Left colon (tissue), 2 donors: ENCODE measurements around the gene BMERB1. TPM values are rescaled to one million over a fixed set of nuclear protein-coding genes. Genes with fewer than 3 reads are reported as not detected.

Experiments used
- ATAC-seq: fragments of 200-7000 bp; cut with Tn5 transposase; one replicate; pipeline ENCODE4 v1.9.1; 2020; ENCODE audit warnings: mild to moderate bottlenecking, moderate library complexity
- DNase-seq, 2 donors: peaks; one replicate each; pipeline ENCODE4 v3.0.0-alpha.2; 2020
- intact Hi-C, 2 donors: fragments of 100-400 bp; cut with DNase I in 1 of 2; cut with micrococcal nuclease in 1 of 2; formaldehyde crosslinking; loops; one replicate each; pipeline versions ENCODE4 v1.11.2 to v1.14.0; 2022; cut with DNase I, micrococcal nuclease
- total RNA-seq, 2 donors: library from RNA; stranded (reverse); fragmentation: NEBNext Ultra II Directional; extraction: Animal tissue kit (Norgen Biotek cat#: 25700); gene quantifications; one replicate each; pipeline ENCODE4 v1.2.1, GENCODE V29; 2021
- donor health status: DM: no; HTN: no; CAD: no.
- donor health status: DM: yes; HTN: yes; CAD: no.

BMERB1 gene
- total RNA-seq, 2 donors from 2014 or later, result 5.3 to 10.3 TPM

GRCh38 chr16:15511759-15512487, 77.5 kb downstream of the BMERB1 start:
- ATAC-seq (no peak), DNase-seq (no peak)
- intact Hi-C loops, result no loop called here

- DNase-seq (no peak), ATAC-seq (no peak)
- intact Hi-C loops, result no loop called here
These were observed 78.8 kb downstream of the BMERB1 start for GRCh38 chr16:15513156-15513555.

- ATAC-seq (no peak), DNase-seq (no peak)
- intact Hi-C loops, result no loop called here
These were observed 81.6 kb downstream of the BMERB1 start for GRCh38 chr16:15515992-15516391.

- ATAC-seq (no peak), DNase-seq (no peak)
- intact Hi-C loops, result no loop called here
These were observed 82.2 kb downstream of the BMERB1 start for GRCh38 chr16:15516609-15517008.

GRCh38 chr16:15517743-15518377, 83.5 kb downstream of the BMERB1 start:
- DNase-seq (no peak), ATAC-seq (no peak)
- intact Hi-C loops, result no loop called here

GRCh38 chr16:15518381-15519351, 84.3 kb downstream of the BMERB1 start:
- ATAC-seq, result no peak
- DNase-seq, result peak in 1 of 2 donors; percentile 33

GRCh38 chr16:15519790-15520189, 85.4 kb downstream of the BMERB1 start:
- intact Hi-C loops, result no loop called here
- DNase-seq (no peak), ATAC-seq (no peak)

More at GRCh38 chr16:15518381-15519351, 84.3 kb downstream of the BMERB1 start:
- intact Hi-C loops, result no loop called here

GRCh38 chr16:15521390-15521757, 87.0 kb downstream of the BMERB1 start:
- intact Hi-C loops, result no loop called here
- DNase-seq (no peak), ATAC-seq (no peak)

GRCh38 chr16:15521758-15522509, 87.5 kb downstream of the BMERB1 start:
- ATAC-seq (no peak), DNase-seq (no peak)
- intact Hi-C loops, result no loop called here

- peak; percentile 50 to 62 for DNase-seq
- peak; percentile 99 for ATAC-seq
- intact Hi-C loops, result no loop called here
These were observed 88.7 kb downstream of the BMERB1 start for GRCh38 chr16:15523092-15523541.

GRCh38 chr16:15523939-15524338, 89.6 kb downstream of the BMERB1 start:
- no peak for ATAC-seq
- DNase-seq, result no peak
- intact Hi-C loops, result no loop called here

- no peak for DNase-seq
- intact Hi-C loops, result no loop called here
- ATAC-seq, result no peak
These were observed 90.6 kb downstream of the BMERB1 start for GRCh38 chr16:15524966-15525365.

- ATAC-seq (no peak), DNase-seq (no peak)
- intact Hi-C loops, result no loop called here
These were observed 91.7 kb downstream of the BMERB1 start for GRCh38 chr16:15526097-15526496.

GRCh38 chr16:15526731-15527130, 92.3 kb downstream of the BMERB1 start:
- DNase-seq, result no peak
- intact Hi-C loops, result no loop called here
- no peak for ATAC-seq

GRCh38 chr16:15529673-15530072, 95.3 kb downstream of the BMERB1 start:
- no peak for ATAC-seq
- intact Hi-C loops, result no loop called here
- DNase-seq, result no peak

GRCh38 chr16:15530085-15530484, 95.7 kb downstream of the BMERB1 start:
- ATAC-seq, result no peak
- intact Hi-C loops, result no loop called here

GRCh38 chr16:15532825-15533224, 98.4 kb downstream of the BMERB1 start:
- intact Hi-C loops, result no loop called here
- ATAC-seq, result no peak
- no peak for DNase-seq

More at GRCh38 chr16:15530085-15530484, 95.7 kb downstream of the BMERB1 start:
- DNase-seq, result no peak

- intact Hi-C loops, result no loop called here
- ATAC-seq, result no peak
- no peak for DNase-seq
These were observed 99.0 kb downstream of the BMERB1 start for GRCh38 chr16:15533386-15533785.

GRCh38 chr16:15535772-15536171, 101.4 kb downstream of the BMERB1 start:
- intact Hi-C loops, result no loop called here
- no peak for ATAC-seq
- DNase-seq, result no peak
